PC-9 (cell line): ENCODE results near the gene USP31. TPM values are rescaled to one million over a fixed set of nuclear protein-coding genes. Genes with fewer than 3 reads are reported as not detected.

Experiments
- BruUV-seq: library from RNA; stranded (reverse); fragments of 400-500 nt; replicated peaks from 2 replicates; lab custom pipeline; 2021; lab: Mats Ljungman, UMichigan
- CTCF ChIA-PET: fragments of 300-600 bp; sonication (Branson Sonifier 250); formaldehyde crosslinking; loops from one replicate; lab custom pipeline; 2022; ENCODE audit warnings: antibody characterized with exemption; lab: Charles Lee
- POLR2A ChIA-PET: fragments of 300-600 bp; sonication (Branson Sonifier 250); formaldehyde crosslinking; loops from one replicate; lab custom pipeline; 2022; ENCODE audit warnings: antibody characterized with exemption; ENCODE audit not compliant: unreplicated experiment; lab: Charles Lee
- DNase-seq, 2 experiments: peaks; one replicate each; pipeline versions ENCODE4 v3.0.0 to v3.0.0-alpha.2; 2015 to 2022; ENCODE audit warnings: mixed read lengths in 1 of 2
- H2AFZ ChIP-seq: fragments of 200-600 bp; sonication (generic); 2 replicates; pipeline ENCODE4 v1.8.1; 2017; ENCODE audit warnings: antibody characterized with exemption
- H3F3A ChIP-seq: fragments of 200-600 bp; sonication (generic); 2 replicates; pipeline ENCODE4 v1.8.1; 2017; ENCODE audit warnings: antibody characterized with exemption, mild to moderate bottlenecking, low read depth; ENCODE audit not compliant: insufficient read depth
- H3K27ac ChIP-seq: fragments of 200-600 bp; sonication (generic); 2 replicates; pipeline ENCODE4 v1.6.1; 2016; ENCODE audit warnings: mixed run types
- H3K27me3 ChIP-seq: fragments of 200-600 bp; sonication (generic); 2 replicates; pipeline ENCODE4 v1.6.1; 2016; ENCODE audit warnings: low read depth, mixed run types; ENCODE audit not compliant: insufficient read depth
- H3K36me3 ChIP-seq: fragments of 200-600 bp; sonication (generic); 2 replicates; pipeline ENCODE4 v1.6.1; 2016; ENCODE audit warnings: low read depth, mixed run types
- H3K4me1 ChIP-seq: fragments of 200-600 bp; sonication (generic); replicated peaks from 2 replicates; pipeline ENCODE4 v1.6.1; 2016; ENCODE audit warnings: mixed run types; ENCODE audit not compliant: insufficient read depth
- H3K4me2 ChIP-seq: fragments of 200-600 bp; sonication (generic); 2 replicates; pipeline ENCODE4 v1.6.1; 2017; ENCODE audit warnings: mixed run types
- H3K4me3 ChIP-seq: fragments of 200-600 bp; sonication (generic); 2 replicates; pipeline ENCODE4 v1.6.1; 2016; ENCODE audit warnings: mixed run types
- H3K79me2 ChIP-seq: fragments of 200-600 bp; sonication (generic); 2 replicates; pipeline ENCODE4 v1.6.1; 2017; ENCODE audit warnings: low read depth, mixed run types
- H3K9me2 ChIP-seq: fragments of 200-600 bp; sonication (generic); 2 replicates; pipeline ENCODE4 v1.8.1; 2017; ENCODE audit warnings: mild to moderate bottlenecking; ENCODE audit not compliant: insufficient read depth
- H3K9me3 ChIP-seq: fragments of 200-600 bp; sonication (generic); 2 replicates; pipeline ENCODE4 v1.8.1; 2016; ENCODE audit warnings: low read depth; ENCODE audit not compliant: insufficient read depth
- H4K20me1 ChIP-seq: fragments of 200-600 bp; sonication (generic); 2 replicates; pipeline ENCODE4 v1.8.1; 2017; ENCODE audit not compliant: insufficient read depth
- EZH2 ChIP-seq: fragments of 200-600 bp; sonication (generic); IDR thresholded peaks from 2 replicates; pipeline ENCODE4 v1.8.0; 2017; ENCODE audit warnings: antibody characterized with exemption, low read depth
- intact Hi-C: fragments of 100-400 bp; cut with micrococcal nuclease; formaldehyde crosslinking; loops from one replicate; pipeline ENCODE4 v1.10.0; 2022; ENCODE audit not compliant: unreplicated experiment
- total RNA-seq: library from RNA; stranded (reverse); gene quantifications from 2 replicates; pipeline ENCODE4 v1.2.3, GENCODE V29; 2021
- TF ChIP-seq, protein P1 (sequence below): fragments of 200-600 bp; sonication (generic); conservative IDR thresholded peaks from 2 replicates; pipeline ENCODE4 v1.6.1; 2017; ENCODE audit warnings: mixed run types, antibody characterized with exemption, mild to moderate bottlenecking, moderate library complexity

USP31 gene
- total RNA-seq, 1 experiment from 2014 or later, result 12.1 TPM

- intact Hi-C loops, result no loop called here
- Histone ChIP-seq H3K27ac (no peak overlapping the region), H3K4me1 (no peaks in the 10 kb centered on the region), H3K27me3 (0 out of 2 replicates have a peak, but pooled peaks cover 5% of the 10 kb centered on the region), H4K20me1 (no peaks in the 10 kb centered on the region), H3K36me3 (no peaks in the 10 kb centered on the region), H3K9me2 (no peaks in the 10 kb centered on the region), H3F3A (no peaks in the 10 kb centered on the region), H3K4me2 (no peak overlapping the region), H2AFZ (no peak overlapping the region), H3K79me2 (no peaks in the 10 kb centered on the region), H3K4me3 (no peak overlapping the region), H3K9me3 (no peaks in the 10 kb centered on the region; the same call in 1 of the 2 replicates)
- DNase-seq, result no peak
- BruUV-seq, result no TSS peak
- TF ChIP-seq, protein P1, sequence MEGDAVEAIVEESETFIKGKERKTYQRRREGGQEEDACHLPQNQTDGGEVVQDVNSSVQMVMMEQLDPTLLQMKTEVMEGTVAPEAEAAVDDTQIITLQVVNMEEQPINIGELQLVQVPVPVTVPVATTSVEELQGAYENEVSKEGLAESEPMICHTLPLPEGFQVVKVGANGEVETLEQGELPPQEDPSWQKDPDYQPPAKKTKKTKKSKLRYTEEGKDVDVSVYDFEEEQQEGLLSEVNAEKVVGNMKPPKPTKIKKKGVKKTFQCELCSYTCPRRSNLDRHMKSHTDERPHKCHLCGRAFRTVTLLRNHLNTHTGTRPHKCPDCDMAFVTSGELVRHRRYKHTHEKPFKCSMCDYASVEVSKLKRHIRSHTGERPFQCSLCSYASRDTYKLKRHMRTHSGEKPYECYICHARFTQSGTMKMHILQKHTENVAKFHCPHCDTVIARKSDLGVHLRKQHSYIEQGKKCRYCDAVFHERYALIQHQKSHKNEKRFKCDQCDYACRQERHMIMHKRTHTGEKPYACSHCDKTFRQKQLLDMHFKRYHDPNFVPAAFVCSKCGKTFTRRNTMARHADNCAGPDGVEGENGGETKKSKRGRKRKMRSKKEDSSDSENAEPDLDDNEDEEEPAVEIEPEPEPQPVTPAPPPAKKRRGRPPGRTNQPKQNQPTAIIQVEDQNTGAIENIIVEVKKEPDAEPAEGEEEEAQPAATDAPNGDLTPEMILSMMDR, result no peak
- TF ChIP-seq EZH2, result no peak
- CTCF ChIA-PET, result no interaction called here
- POLR2A ChIA-PET, result interaction anchor here (0.6 kb wide), 1 partner anchor 31 kb away, joined by 5 read pairs; no protein-coding TSS in a partner anchor
Observed at GRCh38 chr16:23163921-23164320, 14.7 kb upstream of the USP31 start.

- Histone ChIP-seq H3K9me2 (no peaks in the 10 kb centered on the region), H4K20me1 (no peaks in the 10 kb centered on the region), H3K27ac (no peak overlapping the region), H3K9me3 (no peaks in the 10 kb centered on the region; the same call in 1 of the 2 replicates), H2AFZ (no peak overlapping the region), H3K36me3 (no peaks in the 10 kb centered on the region), H3K27me3 (0 out of 2 replicates have a peak, but pooled peaks cover 5% of the 10 kb centered on the region), H3K4me3 (no peak overlapping the region), H3K79me2 (no peaks in the 10 kb centered on the region), H3F3A (no peaks in the 10 kb centered on the region), H3K4me2 (no peak overlapping the region), H3K4me1 (no peaks in the 10 kb centered on the region)
- BruUV-seq, result no TSS peak
- no peak for DNase-seq
- intact Hi-C loops, result no loop called here
- TF ChIP-seq, protein P1, result no peak
- TF ChIP-seq EZH2, result no peak
- CTCF ChIA-PET, result no interaction called here
- POLR2A ChIA-PET, result no interaction called here
Observed at GRCh38 chr16:23160574-23160973, 11.3 kb upstream of the USP31 start.

GRCh38 chr16:23160082-23160481, 10.8 kb upstream of the USP31 start:
- BruUV-seq, result no TSS peak
- H3K27ac ChIP-seq, result no peak overlapping the region
- H3K36me3 ChIP-seq, result no peaks in the 10 kb centered on the region
- POLR2A ChIA-PET, result no interaction called here
- no peak overlapping the region for H3K4me2 ChIP-seq
- H2AFZ ChIP-seq, result no peak overlapping the region
- TF ChIP-seq EZH2, result no peak
- TF ChIP-seq, protein P1, result no peak
- H3K79me2 ChIP-seq, result no peaks in the 10 kb centered on the region
- no peaks in the 10 kb centered on the region for H3F3A ChIP-seq
- CTCF ChIA-PET, result no interaction called here
- no peak for DNase-seq
- H3K4me1 ChIP-seq, result no peaks in the 10 kb centered on the region
- H3K27me3 ChIP-seq, result 0 out of 2 replicates have a peak, but pooled peaks cover 5% of the 10 kb centered on the region
- no peaks in the 10 kb centered on the region for H4K20me1 ChIP-seq
- no peak overlapping the region for H3K4me3 ChIP-seq
- no peaks in the 10 kb centered on the region for H3K9me2 ChIP-seq
- H3K9me3 ChIP-seq, result no peaks in the 10 kb centered on the region
- intact Hi-C loops, result no loop called here
